ENCODE measurements around the gene LINGO3.
"Not testable (repeated sequence)": the region's sequence is repeated elsewhere in the genome, so short reads cannot be mapped to it uniquely, and the experiment has no call there.

Gene LINGO3

GRCh38 chr19:2302319-2303210 lies 5.4 kb downstream of the LINGO3 start:
- no peak for DNase-seq

- no peak for DNase-seq
These were observed 7.4 kb downstream of the LINGO3 start for GRCh38 chr19:2300533-2300932.

- DNase-seq, result no peak
These were observed 11.8 kb downstream of the LINGO3 start for GRCh38 chr19:2296141-2296540.

- no peak for DNase-seq
These were observed 13.1 kb downstream of the LINGO3 start for GRCh38 chr19:2294687-2295335.

GRCh38 chr19:2291185-2291751 lies 16.7 kb downstream of the LINGO3 start:
- no peak for DNase-seq

DNA sequence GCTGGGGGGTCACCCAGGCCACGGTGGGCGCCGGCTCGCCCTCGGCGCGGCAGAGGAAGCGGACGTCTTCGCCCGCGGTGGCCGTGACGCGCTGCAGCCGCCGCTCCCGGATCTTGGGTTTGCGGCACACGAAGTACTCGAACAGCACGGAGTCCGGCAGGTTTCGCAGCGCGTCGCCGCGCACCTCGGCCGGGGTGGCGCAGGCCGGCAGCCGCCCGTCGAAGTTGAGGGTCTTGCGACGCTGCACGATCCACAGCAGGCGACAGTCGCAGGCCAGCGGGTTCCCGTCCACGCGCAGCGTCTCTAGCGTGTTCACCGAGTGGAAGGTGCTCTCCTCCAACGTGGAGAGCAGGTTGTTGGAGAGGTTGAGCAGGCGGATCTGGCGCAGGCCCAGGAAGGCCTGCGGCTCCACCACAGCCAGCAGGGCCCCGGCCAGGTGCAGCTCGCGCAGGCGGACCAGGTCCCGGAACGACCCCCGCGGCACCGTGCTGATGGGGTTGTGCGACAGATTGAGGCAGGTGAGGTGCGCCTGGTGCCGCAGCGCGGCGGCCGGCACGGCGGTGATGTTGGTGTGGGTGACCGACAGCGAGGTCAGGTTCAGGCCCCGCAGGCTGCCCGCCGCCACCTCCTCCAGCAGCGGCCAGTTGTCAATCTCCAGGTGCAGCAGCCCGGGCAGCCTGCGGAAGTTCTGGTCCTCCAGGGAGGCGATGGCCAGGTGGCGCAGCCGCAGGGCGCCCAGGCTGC lies 17.3 kb downstream of the LINGO3 start:
- DNase-seq, result peak; percentile 49

- DNase-seq, result no peak
These were observed 18.1 kb downstream of the LINGO3 start for GRCh38 chr19:2289714-2290435.

GRCh38 chr19:2288818-2289713 lies 18.9 kb downstream of the LINGO3 start:
- DNase-seq, result no peak

- no peak for DNase-seq
These were observed 19.6 kb downstream of the LINGO3 start for GRCh38 chr19:2288338-2288817.

DNA sequence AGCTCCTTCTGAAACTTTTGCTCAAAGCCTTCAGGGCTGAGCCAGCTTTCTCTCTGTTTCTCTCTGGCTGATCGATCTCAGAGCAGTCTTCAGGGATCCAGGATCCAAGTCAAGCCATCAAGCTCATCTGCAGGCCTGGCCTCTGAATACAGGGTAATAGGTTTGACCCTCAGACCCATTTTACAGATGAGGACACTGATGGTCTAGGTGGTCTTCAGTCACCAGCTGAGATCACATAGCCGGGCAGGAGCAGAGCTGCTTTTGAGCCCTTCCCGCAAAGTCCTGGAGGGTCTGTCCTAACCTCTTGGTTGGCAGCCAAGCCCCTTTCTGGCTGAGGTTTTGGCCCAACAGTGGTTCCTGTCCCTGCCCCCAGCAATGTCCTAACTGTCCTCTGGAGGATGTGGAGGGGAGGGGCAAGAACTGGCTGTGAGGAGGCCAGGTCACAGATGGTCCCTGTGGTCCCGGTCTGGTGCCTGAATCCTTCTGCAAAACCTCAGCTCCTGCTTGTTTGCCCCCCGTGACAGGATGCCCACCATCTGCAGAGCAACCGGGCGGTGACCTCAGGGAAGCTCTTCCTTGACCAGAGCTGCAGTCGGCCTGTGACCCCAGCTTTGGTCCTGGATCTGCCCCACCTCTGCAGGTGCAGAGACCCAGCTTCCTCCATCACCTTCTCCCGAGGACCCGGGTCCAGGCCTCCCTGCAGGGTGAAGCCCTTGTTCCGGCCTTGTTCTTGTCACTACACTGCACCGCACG lies 20.2 kb downstream of the LINGO3 start:
- no peak for DNase-seq

- no peak for DNase-seq
These were observed 21.4 kb downstream of the LINGO3 start for GRCh38 chr19:2286402-2287140.

DNA sequence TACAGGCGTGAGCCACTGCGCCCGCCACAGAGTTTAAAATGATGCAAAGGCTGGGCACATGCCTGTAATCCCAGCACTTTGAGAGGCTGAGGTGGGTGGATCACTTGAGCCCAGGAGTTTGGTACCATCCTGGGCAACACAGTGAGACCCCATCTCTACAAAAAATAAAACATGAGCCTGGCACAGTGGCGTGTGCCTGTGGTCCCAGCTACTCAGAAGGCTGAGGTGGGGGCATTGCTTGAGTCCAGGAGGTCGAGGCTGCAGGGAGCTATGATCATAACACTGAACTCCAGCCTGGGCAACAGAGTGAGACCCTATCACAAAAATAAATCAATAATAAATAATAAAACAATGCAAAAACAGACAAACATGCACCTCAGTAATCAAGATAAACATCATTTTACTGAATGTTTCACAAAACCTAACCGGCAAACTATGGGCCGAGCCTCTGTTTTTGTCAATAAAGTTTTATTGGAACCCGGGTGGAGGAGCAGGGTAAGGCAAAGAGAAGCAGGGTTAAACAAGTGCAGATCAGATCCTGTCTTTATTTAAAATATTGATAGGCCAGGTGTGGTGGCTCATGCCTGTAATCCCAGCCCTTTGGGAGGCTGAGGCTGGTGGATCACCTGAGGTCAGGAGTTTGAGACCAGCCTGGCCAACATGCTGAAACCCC lies 24.0 kb downstream of the LINGO3 start:
- no peak for DNase-seq

DNA sequence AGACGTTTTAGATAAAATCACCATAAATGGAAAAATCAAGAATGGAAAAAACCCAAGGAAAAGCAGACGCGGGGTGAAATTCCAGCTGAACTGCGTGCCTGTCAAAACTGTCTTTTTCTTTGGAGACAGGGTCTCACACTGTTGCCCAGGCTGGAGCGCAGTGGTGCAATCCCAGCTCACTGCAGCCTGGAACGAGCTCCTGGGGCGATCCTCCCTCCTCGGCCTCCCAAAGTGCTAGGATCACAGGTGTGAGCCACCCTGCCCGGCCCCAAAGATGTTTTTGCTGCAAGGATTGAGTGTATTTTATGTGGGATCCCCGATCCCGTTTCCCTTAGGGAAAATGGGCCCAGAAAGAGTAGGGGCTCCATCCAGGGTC lies 25.1 kb downstream of the LINGO3 start:
- DNase-seq, result no peak

- DNase-seq, result no peak
These were observed 25.7 kb downstream of the LINGO3 start, which contains the start of gene PEAK3 for GRCh38 chr19:2282062-2282861. PEAK3 (minus strand) TSS chr19:2282175; CDS start chr19:2280931, 1,244 bp downstream.

DNA sequence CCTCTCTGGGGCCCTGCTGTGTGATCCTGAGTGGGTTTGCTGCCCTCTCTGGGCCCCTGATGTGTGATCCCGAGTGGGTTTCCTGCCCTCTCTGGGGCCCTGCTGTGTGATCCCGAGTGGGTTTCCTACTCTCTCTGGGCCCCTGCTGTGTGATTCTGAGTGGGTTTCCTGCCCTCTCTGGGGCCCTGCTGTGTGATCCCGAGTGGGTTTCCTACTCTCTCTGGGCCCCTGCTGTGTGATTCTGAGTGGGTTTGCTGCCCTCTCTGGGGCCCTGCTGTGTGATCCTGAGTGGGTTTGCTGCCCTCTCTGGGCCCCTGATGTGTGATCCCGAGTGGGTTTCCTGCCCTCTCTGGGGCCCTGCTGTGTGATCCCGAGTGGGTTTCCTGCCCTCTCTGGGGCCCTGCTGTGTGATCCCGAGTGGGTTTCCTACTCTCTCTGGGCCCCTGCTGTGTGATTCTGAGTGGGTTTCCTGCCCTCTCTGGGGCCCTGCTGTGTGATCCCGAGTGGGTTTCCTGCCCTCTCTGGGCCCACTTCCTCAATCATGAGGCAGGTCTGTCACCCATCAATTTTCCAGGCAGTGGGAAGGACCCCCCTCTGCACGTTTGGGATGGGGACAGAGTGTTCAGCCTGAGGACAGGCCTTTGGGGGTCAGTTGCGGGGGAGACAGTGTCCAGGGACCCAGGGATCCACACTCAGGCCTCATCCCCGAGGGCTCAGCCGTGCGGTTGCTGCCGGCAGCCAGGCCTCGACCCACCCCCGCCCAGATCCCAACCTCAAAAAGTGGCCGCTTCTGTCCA lies 26.5 kb downstream of the LINGO3 start:
- not testable (repeated sequence) for DNase-seq

GRCh38 chr19:2280633-2281264 lies 27.2 kb downstream of the LINGO3 start:
- no peak for DNase-seq
